H9 (cell line): ENCODE measurements around the gene MIPEP. TPM values are rescaled to one million over a fixed set of nuclear protein-coding genes. Genes with fewer than 3 reads are reported as not detected.

ENCODE experiments used
- DNase-seq: peaks from one replicate; pipeline ENCODE4 v3.0.0-alpha.2; 2017
- H2AFZ ChIP-seq: one replicate; pipeline ENCODE4 v1.6.1; 2013; ENCODE audit warnings: mild to moderate bottlenecking, low read length, control low read depth, moderate library complexity
- H2AK5ac ChIP-seq: 2 replicates; pipeline ENCODE4 v1.6.1; 2013; ENCODE audit warnings: low read length, control low read depth, mixed read lengths; ENCODE audit not compliant: insufficient read length
- H2BK120ac ChIP-seq: one replicate; pipeline ENCODE4 v1.6.1; 2013; ENCODE audit warnings: low read depth, mild to moderate bottlenecking, low read length, control low read depth, inconsistent platforms; ENCODE audit not compliant: poor library complexity, severe bottlenecking
- H2BK12ac ChIP-seq: 2 replicates; pipeline ENCODE4 v1.6.1; 2013; ENCODE audit warnings: low read length, control low read depth, mixed read lengths, low read depth; ENCODE audit not compliant: insufficient read length
- H2BK15ac ChIP-seq: 2 replicates; pipeline ENCODE4 v1.6.1; 2013; ENCODE audit warnings: low read depth, low read length, control low read depth
- H2BK20ac ChIP-seq: one replicate; pipeline ENCODE4 v1.6.1; 2013; ENCODE audit warnings: low read depth, mild to moderate bottlenecking, low read length, control low read depth, inconsistent platforms; ENCODE audit not compliant: poor library complexity, severe bottlenecking
- H2BK5ac ChIP-seq: 2 replicates; pipeline ENCODE4 v1.6.1; 2013; ENCODE audit warnings: low read length, control low read depth, mixed read lengths; ENCODE audit not compliant: insufficient read length
- H3K14ac ChIP-seq: 2 replicates; pipeline ENCODE4 v1.6.1; 2013; ENCODE audit warnings: low read length, control low read depth; ENCODE audit not compliant: insufficient read depth
- H3K18ac ChIP-seq: 2 replicates; pipeline ENCODE4 v1.6.1; 2013; ENCODE audit warnings: low read depth, mild to moderate bottlenecking, mixed read lengths, low read length, control low read depth; ENCODE audit not compliant: insufficient read length
- H3K23ac ChIP-seq: 2 replicates; pipeline ENCODE4 v1.6.1; 2013; ENCODE audit warnings: low read length, control low read depth, mixed read lengths, low read depth; ENCODE audit not compliant: insufficient read length
- H3K23me2 ChIP-seq: 2 replicates; pipeline ENCODE4 v1.6.1; 2013; ENCODE audit warnings: low read depth, mild to moderate bottlenecking, mixed read lengths, low read length, control low read depth; ENCODE audit not compliant: insufficient read length, poor library complexity, severe bottlenecking
- H3K27ac ChIP-seq: 2 replicates; pipeline ENCODE4 v1.5.1; 2013; ENCODE audit warnings: low read length, control low read depth, mixed read lengths, low read depth; ENCODE audit not compliant: insufficient read length
- H3K27me3 ChIP-seq: 2 replicates; pipeline ENCODE4 v1.6.1; 2013; ENCODE audit warnings: low read length, control low read depth, inconsistent platforms; ENCODE audit not compliant: insufficient read depth
- H3K4ac ChIP-seq: 2 replicates; pipeline ENCODE4 v1.6.1; 2013; ENCODE audit warnings: low read depth, mild to moderate bottlenecking, control low read depth, inconsistent platforms, low read length, moderate library complexity
- H3K4me1 ChIP-seq: 2 replicates; pipeline ENCODE4 v1.6.1; 2013; ENCODE audit warnings: low read length, control low read depth, inconsistent platforms; ENCODE audit not compliant: insufficient read depth
- H3K4me2 ChIP-seq: 2 replicates; pipeline ENCODE4 v1.6.1; 2013; ENCODE audit warnings: low read length, control low read depth, mixed read lengths; ENCODE audit not compliant: insufficient read length, insufficient read depth
- H3K56ac ChIP-seq: 2 replicates; pipeline ENCODE4 v1.6.1; 2013; ENCODE audit warnings: low read depth, mild to moderate bottlenecking, mixed read lengths, low read length, control low read depth; ENCODE audit not compliant: insufficient read length
- H3K79me1 ChIP-seq: 2 replicates; pipeline ENCODE4 v1.6.1; 2013; ENCODE audit warnings: low read depth, mild to moderate bottlenecking, moderate library complexity, low read length, control low read depth, inconsistent platforms; ENCODE audit not compliant: insufficient read depth, poor library complexity, severe bottlenecking
- H3K79me2 ChIP-seq: 2 replicates; pipeline ENCODE4 v1.6.1; 2013; ENCODE audit warnings: low read length, control low read depth, inconsistent platforms; ENCODE audit not compliant: insufficient read depth
- H3K9ac ChIP-seq: 2 replicates; pipeline ENCODE4 v1.6.1; 2013; ENCODE audit warnings: low read length, control low read depth, mixed read lengths; ENCODE audit not compliant: insufficient read length; ENCODE audit errors: extremely low read depth
- H3K9me3 ChIP-seq: one replicate; pipeline ENCODE4 v1.6.1; 2013; ENCODE audit warnings: low read depth, low read length, inconsistent platforms; ENCODE audit not compliant: control insufficient read depth
- H3T11ph ChIP-seq: one replicate; pipeline ENCODE4 v1.6.1; 2013; ENCODE audit warnings: mild to moderate bottlenecking, low read length, control low read depth, inconsistent platforms
- H4K20me1 ChIP-seq: one replicate; pipeline ENCODE4 v1.6.1; 2013; ENCODE audit not compliant: control insufficient read depth, insufficient read length, insufficient read depth
- H4K5ac ChIP-seq: 2 replicates; pipeline ENCODE4 v1.6.1; 2013; ENCODE audit warnings: low read depth, mild to moderate bottlenecking, mixed read lengths, low read length, control low read depth; ENCODE audit not compliant: insufficient read length
- H4K8ac ChIP-seq: replicated peaks from 2 replicates; pipeline ENCODE4 v1.6.1; 2013; ENCODE audit warnings: low read length, control low read depth, mixed read lengths, low read depth; ENCODE audit not compliant: insufficient read length
- H4K91ac ChIP-seq: 2 replicates; pipeline ENCODE4 v1.6.1; 2013; ENCODE audit warnings: low read depth, mild to moderate bottlenecking, moderate library complexity, mixed read lengths, low read length, control low read depth; ENCODE audit not compliant: insufficient read length
- H3K27ac Mint-ChIP-seq, 3 experiments: 2 replicates in 2 of 3; 3 replicates in 1 of 3; pipeline ENCODE4 v1.8.0; 2020 to 2021; ENCODE audit warnings: mixed read lengths in 3 of 3, mild to moderate bottlenecking in 1 of 3, moderate library complexity in 1 of 3
- H3K27me3 Mint-ChIP-seq: 2 replicates; pipeline ENCODE4 v1.8.0; 2021; ENCODE audit warnings: low read depth, mild to moderate bottlenecking, moderate library complexity, mixed read lengths
- H3K36me3 Mint-ChIP-seq, 3 experiments: 2 replicates in 2 of 3; 3 replicates in 1 of 3; pipeline ENCODE4 v1.8.0; 2020 to 2021; ENCODE audit warnings: low read depth in 3 of 3, mixed read lengths in 3 of 3; ENCODE audit not compliant: insufficient read depth in 1 of 3
- H3K4me1 Mint-ChIP-seq, 2 experiments: 2 replicates each; pipeline ENCODE4 v1.8.0; 2020; ENCODE audit warnings: mixed read lengths in 2 of 2
- H3K4me3 Mint-ChIP-seq, 2 experiments: 2 replicates in 1 of 2; 3 replicates in 1 of 2; pipeline ENCODE4 v1.8.0; 2020 to 2021; ENCODE audit warnings: mild to moderate bottlenecking in 2 of 2, mixed read lengths in 2 of 2, moderate library complexity in 1 of 2
- H3K9me3 Mint-ChIP-seq, 2 experiments: 2 replicates in 1 of 2; 3 replicates in 1 of 2; pipeline ENCODE4 v1.8.0; 2020; ENCODE audit warnings: mild to moderate bottlenecking in 2 of 2, mixed read lengths in 2 of 2, moderate library complexity in 1 of 2
- CTCF ChIP-seq: fragments of 200-600 bp; sonication (generic); conservative IDR thresholded peaks from 3 replicates; pipeline ENCODE4 v1.8.0; 2021; ENCODE audit warnings: antibody characterized with exemption, mild to moderate bottlenecking
- WGBS: extraction: QIAGEN DNeasy Blood & Tissue Kit; methylation state at CpG from one replicate; pipeline ENCODE4 v1.1.7; 2013; ENCODE audit warnings: missing lambda C conversion rate, low lambda C conversion rate, mixed read lengths; ENCODE audit not compliant: insufficient read length; ENCODE audit errors: extremely low coverage; 5-methylcytosine and 5-hydroxymethylcytosine counted together
- total RNA-seq: library from RNA; stranded (reverse); gene quantifications from 2 replicates; pipeline ENCODE4 v1.2.1, GENCODE V29; 2021

The MIPEP gene
- total RNA-seq, 1 experiment from 2014 or later, result 18.5 TPM

GRCh38 chr13:23848019-23848418 is 41.2 kb downstream of the MIPEP start:
- Histone ChIP-seq H2AK5ac (no peak overlapping the region), H3K9me3 (no peaks in the 10 kb centered on the region), H2BK120ac (no peak overlapping the region), H4K20me1 (no peaks in the 10 kb centered on the region), H4K5ac (no peak overlapping the region), H4K8ac (no peak overlapping the region), H3K14ac (no peak overlapping the region), H3K79me2 (no peaks in the 10 kb centered on the region), H2BK5ac (no peak overlapping the region), H3K23me2 (no peaks in the 10 kb centered on the region), H3K27ac (no peak overlapping the region), H3K4me2 (no peak overlapping the region), H3K23ac (no peak overlapping the region), H3T11ph (no peak overlapping the region), H3K18ac (no peak overlapping the region), H3K9ac (no peak overlapping the region), H3K79me1 (no peaks in the 10 kb centered on the region), H2AFZ (no peak overlapping the region), H2BK15ac (no peak overlapping the region), H2BK12ac (no peak overlapping the region), H3K4ac (no peak overlapping the region), H3K4me1 (no peaks in the 10 kb centered on the region; the same call in 1 of the 2 replicates), H2BK20ac (no peak overlapping the region), H3K56ac (no peak overlapping the region), H4K91ac (no peak overlapping the region), H3K27me3 (no peaks in the 10 kb centered on the region)
- H3K4me1 Mint-ChIP-seq, result peaks cover 5 to 6% of the 10 kb centered on the region in 2 experiments
- no peaks in the 10 kb centered on the region for H3K27me3 Mint-ChIP-seq
- H3K27ac Mint-ChIP-seq, result peak overlapping the region in 1 of 3 experiments; percentile 4; a peak in 1 of 7 replicates
- H3K9me3 Mint-ChIP-seq, result no peaks in the 10 kb centered on the region
- no peak for TF ChIP-seq CTCF
- no peak for DNase-seq
- no CpG with 5 or more reads among the region's 2 CpGs for WGBS
- H3K4me3 Mint-ChIP-seq, result no peak overlapping the region
- no peaks in the 10 kb centered on the region for H3K36me3 Mint-ChIP-seq
